KG1 (cell line): Measurements from ENCODE around the gene DHX57.
A peak's percentile ranks its signal among the peaks of the same experiment; 100 is the strongest.

Experiments
- DNase-seq: peaks from one replicate; lab custom pipeline; 2025; lab: John Stamatoyannopoulos, UW

DHX57 gene

DNA sequence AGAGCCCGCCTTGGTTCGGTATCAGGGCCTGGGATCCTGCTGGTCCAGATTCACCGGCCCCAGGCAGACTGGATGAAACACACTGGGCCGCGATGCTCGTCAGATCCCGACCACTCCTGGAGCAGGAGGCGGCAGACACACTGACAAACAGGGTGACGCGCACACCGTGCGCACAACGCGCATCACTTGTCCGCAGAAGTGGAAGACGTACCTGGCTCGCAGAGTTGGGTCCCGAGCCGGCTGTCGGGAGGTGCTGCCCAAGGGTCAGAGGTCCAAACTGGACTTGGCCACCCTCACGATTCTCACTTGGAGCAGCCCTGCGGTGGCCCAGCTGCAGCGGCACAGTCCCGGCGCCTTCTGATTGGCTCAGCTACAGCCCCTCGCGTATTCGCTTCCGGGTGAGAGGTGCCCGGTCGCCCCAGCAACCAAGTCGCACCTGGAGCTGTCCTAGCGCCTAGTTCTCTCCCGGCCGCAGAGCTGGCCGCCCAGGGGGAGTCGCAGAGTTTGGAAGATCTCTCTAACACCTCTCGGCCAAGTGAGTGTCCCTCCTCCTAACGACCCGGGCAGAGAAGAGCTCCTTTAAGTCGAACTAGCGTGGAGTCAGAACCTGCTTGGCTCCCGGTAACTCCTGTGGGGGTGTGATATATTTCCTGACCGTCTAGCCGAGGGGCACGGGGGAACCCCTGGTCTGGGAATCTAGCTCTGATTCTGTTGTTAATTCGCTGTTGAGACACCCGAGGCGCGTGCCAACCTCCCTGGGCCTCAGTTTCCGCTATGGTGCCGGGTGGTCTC, at the start of gene DHX57, which contains the start of gene MORN2:
TSS of gene DHX57 (minus strand) at position 359 of the 792 bp plus-strand sequence. CDS start 7,529 bp downstream, outside the sequence.
TSS of gene MORN2 (plus strand) at position 401 of the 792 bp plus-strand sequence.
- peak; percentile 54 for DNase-seq

DNA sequence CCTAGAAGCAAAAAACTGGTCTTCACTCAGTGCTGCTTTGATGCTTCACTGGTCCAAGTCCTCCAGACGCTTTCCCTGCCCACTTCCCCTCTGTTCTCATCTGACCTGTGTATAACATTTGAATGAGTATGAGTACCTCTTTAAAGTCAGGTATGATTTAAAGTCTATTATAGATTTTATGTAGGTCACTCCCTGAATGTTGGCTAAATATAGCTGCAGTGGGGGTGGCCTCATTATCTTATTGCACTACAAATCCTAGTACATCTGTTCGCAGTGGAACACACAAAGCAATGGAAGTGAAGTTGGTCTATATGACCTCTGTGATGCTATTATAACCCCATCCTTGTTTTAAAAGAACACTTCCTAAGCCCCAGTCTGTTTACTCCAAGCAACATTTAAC, 47.2 kb upstream of the DHX57 start:
- DNase-seq, result no peak

GRCh38 chr2:38922389-38922788, 46.7 kb upstream of the DHX57 start:
- no peak for DNase-seq

DNA sequence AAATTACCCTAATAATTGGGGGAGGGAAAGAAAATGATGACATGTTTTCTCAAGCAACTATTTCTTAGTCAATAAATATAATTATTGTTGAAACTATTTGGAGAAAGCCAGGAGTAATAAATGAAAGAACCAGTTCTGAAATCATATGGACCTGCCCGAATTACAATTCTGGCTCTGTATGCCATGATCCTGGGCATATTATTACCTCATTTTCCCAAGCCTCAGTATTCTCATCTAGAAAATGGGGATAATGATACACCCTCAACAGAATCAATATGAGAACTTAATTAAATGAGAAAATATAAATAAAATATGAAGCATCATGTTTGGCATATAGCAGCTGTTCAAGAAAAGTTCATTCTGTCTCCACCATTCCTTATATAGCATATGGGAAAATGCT, 36.9 kb upstream of the DHX57 start:
- DNase-seq, result no peak

DNA sequence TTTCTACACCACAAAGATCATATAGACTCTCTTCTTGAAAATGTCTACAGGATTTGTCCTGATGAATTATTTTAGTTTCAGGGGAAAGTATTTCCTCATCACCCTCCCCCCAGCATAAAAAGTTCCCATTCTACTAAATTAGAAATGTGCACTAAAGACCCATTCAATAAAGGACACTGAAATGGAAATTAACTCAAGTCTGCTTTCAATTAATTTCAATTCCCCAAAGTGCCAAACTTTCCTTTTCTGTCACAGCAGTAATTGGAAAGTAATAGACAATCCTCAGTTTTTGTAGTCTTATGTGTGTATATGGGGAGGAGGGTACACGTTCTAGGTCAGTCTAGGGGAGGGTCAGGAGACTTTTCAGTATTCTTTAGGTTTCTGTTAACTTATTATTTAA, 35.5 kb upstream of the DHX57 start:
- DNase-seq, result no peak

GRCh38 chr2:38909872-38910271, 34.1 kb upstream of the DHX57 start:
- DNase-seq, result no peak

DNA sequence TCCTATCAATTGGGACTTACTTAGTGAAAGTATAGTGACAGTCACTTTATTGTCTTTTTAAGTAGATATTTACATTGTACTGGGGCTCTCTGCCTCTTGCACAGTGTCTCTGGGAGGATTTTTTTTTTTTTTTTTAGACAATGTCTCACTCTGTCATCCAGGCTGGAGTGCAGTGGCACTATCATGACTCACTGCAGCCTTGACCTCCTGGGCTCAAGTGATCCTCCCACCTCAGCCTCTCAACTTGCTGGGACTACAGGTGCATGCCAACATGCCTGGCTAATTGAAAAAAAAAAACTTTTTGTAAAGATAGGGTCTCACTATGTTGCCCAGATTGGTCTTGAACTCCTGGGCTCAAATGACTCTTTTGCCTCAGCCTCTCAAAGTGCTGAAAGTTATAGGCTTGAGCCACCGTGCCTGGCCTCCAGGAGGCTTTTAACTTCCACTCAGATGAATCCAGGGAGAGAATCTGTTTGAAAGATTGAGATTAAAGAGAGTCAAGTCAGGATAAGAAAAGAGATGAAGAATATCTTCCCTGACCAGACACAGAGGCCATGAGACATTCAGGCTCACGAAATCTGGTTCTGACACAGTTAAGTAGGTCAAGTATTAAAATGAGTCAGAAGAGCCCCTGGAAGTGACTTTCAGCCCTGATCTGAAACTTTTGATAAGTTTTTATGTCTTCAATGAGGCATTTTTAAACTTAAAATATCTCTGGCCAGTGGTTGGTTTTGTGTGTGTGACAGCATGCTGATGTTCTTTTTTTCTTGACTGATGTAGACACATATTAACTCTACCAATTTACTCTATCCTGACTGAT, 32.2 kb upstream of the DHX57 start:
- DNase-seq, result no peak

- DNase-seq, result no peak
Observed at GRCh38 chr2:38907242-38907641, 31.5 kb upstream of the DHX57 start.

DNA sequence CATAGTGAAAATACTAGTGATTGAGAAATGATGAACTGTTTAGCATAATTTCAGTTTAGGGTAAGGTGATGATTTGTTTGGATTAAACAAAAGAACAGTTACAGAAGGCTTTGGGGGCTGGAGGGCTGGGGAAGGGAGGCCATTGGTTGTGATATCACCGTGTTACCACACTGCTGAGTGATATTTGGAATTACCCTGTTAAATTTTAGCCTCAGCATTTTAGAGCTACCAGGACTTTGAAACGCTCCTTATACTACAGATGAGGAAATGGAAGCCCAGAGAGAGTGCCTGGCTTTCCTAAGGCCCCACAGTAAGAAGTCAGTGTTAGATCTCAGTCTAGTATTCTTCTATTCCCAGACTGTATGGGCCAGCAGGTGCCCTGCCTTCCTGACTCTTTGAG, 29.5 kb upstream of the DHX57 start:
- DNase-seq, result no peak

DNA sequence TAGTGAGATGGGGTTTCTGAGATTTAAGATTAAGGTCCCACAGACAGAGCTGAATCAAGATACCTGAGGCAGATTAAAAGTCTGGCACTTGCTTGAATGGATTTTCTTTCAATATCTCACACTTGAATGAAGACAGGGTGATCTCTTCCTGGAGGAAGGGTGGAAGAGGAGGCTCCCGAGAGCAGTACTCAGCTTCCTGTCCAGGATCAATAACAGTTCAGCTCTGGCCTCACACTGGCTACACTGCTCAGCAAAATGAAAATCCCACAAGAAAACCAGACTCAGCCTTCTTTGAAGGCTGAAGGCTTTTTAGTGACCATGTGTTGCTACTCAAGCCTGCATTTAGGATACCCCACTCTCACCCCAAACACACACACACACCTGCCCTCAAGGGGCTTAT, 25.0 kb upstream of the DHX57 start:
- no peak for DNase-seq

- DNase-seq, result no peak
Observed at GRCh38 chr2:38898256-38898655, 22.5 kb upstream of the DHX57 start.

DNA sequence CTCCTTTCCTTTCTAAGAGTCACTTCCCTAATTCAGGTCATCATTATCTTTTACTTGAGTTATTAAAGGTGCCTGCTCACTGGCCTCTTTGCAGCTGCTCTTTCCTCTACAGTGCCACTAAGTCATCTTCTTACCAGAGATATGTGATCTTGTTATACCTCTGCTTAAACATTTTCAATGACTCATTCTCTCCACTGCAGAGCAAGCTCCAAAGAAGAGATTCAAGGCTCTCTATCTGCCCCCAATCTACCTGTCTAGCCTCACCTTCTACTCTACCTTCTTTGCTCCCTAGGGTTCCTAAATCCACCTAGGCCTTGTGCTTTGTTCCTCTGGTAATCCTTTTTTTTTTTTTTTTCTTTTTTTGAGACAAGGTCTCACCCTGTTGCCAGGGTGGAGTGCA, 17.1 kb upstream of the DHX57 start:
- no peak for DNase-seq

GRCh38 chr2:38889575-38889974, 13.8 kb upstream of the DHX57 start, which contains the start of gene ARHGEF33:
ARHGEF33 (plus strand) TSS chr2:38889875; CDS start chr2:38919448, 29,573 bp downstream.
- DNase-seq, result no peak

DNA sequence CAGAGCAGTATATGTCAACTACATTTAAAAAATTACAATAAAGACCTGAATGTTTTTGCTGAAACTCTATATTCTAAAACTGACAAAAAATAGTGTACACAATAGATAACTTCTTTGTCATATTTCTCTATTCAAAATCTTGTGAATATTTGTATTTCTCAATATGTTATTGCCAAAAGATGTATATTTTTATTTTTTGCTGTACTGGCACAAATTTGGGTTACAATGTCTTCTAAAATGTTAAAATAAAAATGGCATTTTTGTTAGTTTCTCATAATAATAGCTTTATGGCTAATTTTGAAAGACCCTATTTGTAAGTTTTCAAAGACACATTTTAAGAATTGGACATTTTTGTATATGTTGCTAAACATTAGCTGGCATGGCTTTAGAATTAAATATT, 13.3 kb upstream of the DHX57 start:
- DNase-seq, result no peak

DNA sequence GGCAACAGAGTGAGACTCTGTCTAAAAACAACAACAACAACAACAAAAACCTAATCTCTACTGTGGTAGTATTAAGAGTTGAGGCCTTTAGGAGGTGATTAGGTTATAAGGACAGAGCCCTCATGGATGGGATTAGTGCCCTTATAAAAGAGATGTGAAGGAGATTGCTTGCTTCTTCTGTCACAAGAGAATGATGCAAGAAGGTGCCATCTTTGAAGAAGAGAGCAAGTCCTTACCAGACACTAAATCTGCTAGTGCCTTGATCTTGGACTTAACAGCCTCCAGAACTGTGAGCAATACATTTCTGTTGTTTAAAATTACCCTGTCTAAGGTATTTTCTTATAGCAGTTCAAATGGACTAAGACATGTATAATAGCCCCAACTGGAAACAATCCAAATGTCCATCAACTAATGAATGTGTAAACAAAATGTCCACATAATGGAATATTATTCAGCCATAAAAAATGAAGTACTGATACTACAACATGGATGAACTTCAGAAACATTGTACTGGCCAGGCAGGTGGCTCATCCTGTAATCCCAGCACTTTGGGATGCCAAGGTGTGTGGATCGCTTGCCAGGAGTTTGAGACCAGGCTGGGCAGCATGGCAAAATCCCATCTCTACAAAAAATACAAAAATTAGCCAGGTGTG, 12.3 kb upstream of the DHX57 start:
- DNase-seq, result no peak

- DNase-seq, result no peak
Observed at GRCh38 chr2:38887347-38887746, 11.6 kb upstream of the DHX57 start.

DNA sequence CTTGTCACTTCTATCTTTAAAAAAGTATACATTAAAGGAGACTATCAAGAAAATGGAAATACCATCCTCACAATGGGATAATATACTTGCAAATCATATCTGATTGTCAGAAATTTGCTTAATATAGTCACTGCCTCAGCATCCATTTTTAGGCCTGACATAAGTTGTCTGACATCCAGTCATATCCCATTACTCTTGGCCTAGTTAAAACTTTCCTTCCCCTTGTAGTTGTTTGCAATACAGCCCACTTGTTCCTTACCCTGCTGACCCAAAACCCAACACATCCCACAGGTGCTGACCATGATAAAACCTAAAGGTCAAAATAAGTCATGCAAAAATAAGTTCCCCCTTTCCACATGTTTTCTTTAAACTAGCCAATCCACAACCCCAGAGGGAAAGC, 10.3 kb upstream of the DHX57 start:
- DNase-seq, result no peak

GRCh38 chr2:38876407-38876806, 673 bp upstream of the DHX57 start:
- no peak for DNase-seq

DNA sequence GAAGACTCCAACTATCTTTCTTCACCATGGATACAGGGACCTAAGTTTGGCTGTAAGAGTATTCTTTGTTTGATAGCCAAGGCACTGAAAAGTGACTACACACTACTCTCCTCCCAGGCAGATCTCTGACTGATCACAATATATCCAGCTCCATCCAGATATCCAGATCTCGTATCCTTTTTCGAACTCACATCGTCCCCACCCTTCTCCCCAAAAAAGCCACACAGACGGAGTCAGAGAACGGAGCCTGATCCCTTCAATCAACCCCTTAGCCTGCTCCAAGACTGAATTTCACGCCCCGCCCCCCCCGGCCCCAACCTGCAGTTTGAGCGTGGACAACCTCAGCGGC, 533 bp downstream of the DHX57 start:
- DNase-seq, result no peak

GRCh38 chr2:38873763-38874162, 2.0 kb downstream of the DHX57 start:
- DNase-seq, result no peak

DNA sequence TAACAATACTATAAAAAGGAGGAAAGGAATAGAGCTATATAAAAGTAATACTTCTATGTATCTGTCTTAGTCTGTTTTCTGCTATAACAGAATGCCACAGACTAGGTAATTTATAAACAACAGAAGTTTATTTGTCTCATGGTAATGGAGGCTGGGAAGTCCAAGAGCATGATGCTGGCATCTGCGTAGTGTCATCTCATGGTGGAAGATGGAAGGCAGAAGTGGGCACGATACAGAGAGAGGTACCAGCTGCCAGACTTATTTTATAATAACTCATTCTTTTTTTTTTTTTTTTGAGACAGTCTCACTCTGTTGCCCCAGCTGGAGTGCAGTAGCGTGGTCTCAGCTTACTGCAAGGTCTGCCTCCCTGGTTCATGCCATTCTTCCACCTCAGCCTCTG, 4.3 kb downstream of the DHX57 start:
- no peak for DNase-seq

DNA sequence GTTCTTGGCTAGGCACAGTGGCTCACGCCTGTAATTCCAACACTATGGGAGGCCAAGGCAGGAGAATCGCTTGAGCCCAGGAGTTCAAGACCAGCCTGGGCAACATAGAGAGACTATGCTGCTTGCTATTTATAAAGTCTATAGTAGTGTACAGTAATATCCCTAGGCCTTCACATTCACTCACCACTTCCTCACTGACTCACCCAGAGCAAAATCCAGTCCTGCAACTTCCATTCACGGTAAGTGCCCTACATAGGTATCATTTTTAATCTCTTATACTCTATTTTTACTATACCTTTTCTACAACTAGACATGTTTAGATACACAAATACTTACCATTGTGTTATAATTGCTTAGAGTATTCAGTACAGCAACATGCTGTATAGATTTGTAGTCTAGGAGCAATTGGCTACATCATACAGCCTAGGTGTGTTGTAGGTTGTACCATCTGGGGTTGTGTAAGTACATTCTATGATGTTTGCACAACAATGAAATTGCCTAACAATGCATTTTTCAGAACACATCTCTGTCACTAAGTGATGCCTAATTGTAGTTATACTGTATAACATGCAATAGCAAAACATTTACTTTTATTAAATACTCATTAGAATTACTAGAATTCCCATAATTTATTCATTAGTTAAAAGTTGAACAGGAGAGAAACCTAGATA, 8.8 kb downstream of the DHX57 start:
- no peak for DNase-seq
